IPS-11a (cell line): Measurements from ENCODE around the gene ANKRD35.
A peak's percentile ranks its signal among the peaks of the same experiment; 100 is the strongest.
"Not testable (repeated sequence)": the region's sequence is repeated elsewhere in the genome, so short reads cannot be mapped to it uniquely, and the experiment has no call there.

Experiments
- H3K4me3 ChIP-seq: one replicate; pipeline ENCODE4 v1.5.1; 2013; ENCODE audit warnings: low read depth, low read length, control low read depth

The ANKRD35 gene

DNA sequence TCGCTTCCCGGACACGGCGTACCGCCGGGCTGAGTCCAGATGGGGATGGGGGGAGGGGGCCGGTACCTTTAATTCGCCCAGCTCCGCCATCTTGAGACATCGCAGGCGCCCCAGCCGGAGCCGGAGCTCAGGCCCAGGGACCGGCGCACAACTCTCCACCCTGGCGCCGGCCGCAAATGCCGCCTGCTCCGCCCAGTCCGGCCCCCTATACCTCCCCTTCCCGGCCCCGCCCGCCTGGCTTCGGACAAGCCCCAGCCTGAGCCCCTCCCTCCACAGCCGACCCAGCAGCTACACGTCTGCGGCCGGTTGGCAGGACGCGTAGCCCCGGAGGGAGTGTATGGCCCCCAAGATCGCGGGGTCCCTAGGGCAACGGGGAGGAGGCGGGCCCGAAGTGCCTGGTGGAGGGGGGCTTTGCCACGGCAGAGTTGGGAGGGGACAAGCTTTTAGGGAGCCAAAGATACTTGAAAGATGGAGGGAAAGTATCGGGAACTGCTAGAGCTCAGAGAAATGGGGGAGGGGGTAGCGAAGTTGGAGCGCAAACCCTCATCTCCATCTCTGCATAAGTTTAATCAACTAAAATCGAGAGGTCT is 26.7 kb downstream of the ANKRD35 start, which contains the start of gene PIAS3:
Gene PIAS3, minus strand, starts transcription at position 181 of the 590 bp plus-strand sequence. Its CDS starts 91 bp downstream, at position 90.
- H3K4me3 ChIP-seq: peak within 1 kb of the TSS; percentile 89

DNA sequence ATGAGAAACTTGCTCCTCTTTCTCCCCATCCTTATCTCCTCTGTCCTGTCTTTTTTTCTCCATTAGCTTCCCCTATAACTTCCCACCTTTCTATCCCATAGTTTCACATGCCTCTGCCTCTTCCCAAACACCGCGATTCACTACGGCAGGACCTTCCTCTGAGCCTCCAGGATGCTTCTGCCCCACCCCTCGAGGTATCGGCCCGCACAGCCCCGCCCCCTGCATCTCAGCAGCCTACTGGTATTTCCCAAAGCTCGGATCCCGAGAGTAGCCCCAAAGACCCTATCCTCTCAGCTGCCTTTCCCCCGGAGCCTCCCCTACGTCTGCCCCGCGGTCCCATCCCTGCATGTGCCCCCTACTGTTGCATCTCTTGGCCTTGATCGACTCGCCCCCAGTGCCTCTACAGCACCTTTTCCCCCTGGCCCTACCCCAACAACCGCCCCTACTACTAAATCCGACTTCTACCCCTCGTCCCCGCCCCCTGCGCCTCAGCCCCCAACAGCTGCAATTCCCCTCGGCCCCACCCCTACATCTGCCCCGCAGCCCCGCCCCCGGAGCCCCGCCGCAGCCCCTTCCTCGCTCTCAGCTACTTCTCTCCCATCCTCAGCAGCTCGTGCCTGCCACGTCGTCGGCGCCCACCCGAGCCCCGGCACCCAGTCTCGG is 27.3 kb downstream of the ANKRD35 start:
- peak overlapping the region; percentile 89 for H3K4me3 ChIP-seq

DNA sequence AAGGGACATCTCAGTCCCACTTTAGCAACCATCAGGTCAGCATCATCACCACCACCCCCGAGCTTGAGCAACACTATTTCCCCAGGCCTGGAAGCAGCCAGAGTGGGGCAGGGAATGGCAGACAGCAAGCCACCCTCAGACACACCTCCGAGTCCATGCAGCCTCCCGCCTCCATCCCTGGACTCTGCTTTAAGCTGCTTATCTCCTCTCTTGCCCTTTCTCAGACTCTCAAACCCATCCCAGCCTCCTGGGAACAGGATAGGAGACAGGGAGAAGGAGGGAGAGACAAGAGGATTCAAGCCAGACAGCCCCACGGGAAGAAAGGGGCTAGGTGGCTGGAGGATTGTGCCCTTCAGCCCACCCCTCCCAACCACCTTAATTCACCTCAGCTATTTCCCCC is 28.5 kb downstream of the ANKRD35 start:
- H3K4me3 ChIP-seq: no peak overlapping the region

DNA sequence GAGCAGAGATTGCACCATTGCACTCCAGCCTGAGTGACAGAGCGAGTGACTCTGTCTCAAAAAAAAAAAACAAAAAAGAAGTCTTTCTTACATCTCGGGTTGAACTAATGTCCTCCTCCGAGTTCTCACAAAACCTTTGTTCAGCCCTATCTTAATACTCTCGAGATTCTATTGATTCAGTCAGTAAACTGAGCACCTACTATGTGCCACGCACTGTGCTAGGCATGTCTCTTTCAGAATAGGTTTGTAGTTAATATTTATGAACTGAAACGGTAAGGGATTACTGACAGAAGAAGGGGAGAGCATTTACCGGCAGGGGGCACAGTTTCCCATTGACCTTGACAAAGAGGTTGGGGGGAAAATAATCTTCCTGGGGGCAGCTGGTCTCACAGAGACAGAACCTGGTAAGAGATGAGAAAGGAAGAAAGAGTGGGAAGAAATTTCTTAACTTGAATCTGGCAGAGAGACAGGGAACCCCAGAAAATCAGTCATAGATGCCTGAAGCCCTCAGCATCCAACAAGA is 30.2 kb downstream of the ANKRD35 start:
- H3K4me3 ChIP-seq: no peak overlapping the region

DNA sequence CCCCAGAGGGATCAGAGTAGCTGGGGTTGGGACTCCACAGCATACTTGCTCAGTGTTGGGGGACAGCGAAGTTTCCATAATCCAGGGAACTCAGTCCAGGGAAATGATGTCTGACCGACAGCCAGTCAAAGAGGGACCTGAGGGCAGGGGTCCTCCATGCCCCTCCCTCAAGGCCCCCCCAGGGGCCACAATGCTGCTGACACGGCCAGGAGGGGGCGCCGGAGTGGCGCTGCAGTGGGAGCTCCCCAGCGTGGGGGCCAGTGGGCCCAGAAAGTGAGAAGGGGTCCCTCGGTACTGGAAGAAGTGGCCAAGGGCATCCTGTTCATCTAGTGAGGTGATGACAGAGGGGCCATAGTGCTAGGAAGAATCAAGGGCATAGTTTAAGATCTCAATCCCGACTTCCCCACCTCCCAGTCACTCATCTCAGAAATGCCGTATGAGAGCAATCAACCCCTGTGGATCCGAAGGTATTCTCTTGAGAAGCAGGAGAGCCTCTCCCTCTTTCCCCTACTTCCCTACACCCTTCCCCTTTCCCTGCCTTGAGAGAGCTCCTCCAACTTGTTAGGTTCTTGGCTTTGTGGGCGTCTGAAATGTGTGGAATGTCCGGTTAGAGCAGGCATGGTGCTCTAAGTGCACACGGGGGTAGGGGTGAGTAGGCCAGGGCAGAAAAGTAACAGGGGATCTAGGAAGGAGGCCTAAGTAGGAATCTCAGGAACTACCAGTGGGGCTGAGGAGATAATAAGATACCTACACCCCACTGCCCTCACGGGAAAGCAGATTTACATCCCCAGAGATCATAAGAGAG is 36.1 kb downstream of the ANKRD35 start:
- H3K4me3 ChIP-seq: no peak overlapping the region

DNA sequence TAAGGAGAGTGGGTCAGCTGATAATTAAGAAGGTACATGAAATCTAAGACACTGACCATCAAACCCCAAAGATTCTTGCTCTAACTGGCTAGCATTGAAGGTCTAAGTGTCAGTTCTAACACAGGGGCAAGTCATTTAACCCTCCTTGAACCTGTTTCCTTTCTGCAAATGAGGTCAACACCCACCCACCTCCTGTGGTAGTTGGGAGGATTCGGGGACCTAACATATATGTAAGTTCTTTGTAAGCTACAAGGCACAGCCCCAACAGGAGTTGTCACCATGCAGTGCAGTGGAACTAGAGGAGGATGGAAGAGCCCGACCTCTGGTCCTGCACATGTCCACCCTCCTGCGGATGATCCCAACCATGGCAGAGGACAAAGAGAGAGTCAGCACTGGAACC is 37.8 kb downstream of the ANKRD35 start:
- H3K4me3 ChIP-seq: no peak overlapping the region

DNA sequence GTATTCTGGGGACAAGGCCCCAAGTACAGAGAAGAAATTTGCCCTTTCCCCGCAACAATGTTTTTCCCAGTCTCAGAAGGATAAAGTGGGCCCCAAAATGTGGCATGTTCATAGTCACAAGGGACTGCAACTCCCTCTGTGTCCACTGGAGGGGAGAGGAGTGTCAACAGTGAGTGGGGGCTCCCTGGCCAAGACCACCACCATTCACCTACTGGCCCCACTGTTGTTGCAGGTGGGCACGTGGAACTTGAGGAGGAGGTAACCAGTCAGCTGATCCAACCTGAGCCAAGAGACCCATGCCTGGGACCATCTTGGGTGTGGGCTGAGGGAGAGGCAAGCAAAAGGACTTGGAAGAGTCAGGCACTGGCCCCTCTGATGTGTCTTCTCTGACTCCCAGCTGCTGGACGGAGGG is 39.5 kb downstream of the ANKRD35 start:
- H3K4me3 ChIP-seq: peak overlapping the region; percentile 47

DNA sequence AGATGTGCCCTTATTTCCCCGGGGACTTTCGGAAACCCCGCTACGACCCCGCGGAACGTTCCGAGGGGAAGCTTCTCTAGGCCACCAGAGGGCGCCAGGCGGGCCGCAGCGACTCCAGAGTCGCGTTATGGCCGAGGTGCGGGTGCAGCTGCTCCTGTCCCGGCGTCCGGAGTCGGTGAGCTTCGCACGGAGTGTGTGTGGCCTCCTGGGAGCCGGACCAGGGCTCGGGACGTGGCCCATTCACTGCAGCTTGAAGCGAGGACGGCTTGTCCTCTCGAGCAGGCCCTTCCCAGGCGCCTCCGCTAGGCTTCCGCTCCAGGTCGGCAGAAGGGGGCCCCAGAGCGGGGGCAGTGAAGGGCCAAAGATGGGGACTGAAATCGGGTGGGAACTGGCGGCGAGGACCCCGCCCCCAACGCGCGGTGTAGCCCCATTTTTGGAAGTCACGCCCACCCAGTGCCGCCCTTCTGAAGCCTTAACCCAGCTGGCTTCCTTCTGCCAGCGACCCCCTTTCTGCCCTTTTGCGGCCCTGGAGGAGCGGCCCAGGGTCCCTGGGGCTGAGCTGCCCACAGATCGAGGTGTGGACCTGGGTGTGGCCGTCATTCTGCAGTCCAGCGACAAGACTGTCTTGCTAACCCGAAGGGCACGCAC is 40.0 kb downstream of the ANKRD35 start, which contains the start of gene NUDT17:
Gene NUDT17, plus strand, starts transcription at position 117 of the 648 bp plus-strand sequence. Its CDS starts 11 bp downstream, at position 128.
- H3K4me3 ChIP-seq: peak within 1 kb of the TSS; percentile 47

DNA sequence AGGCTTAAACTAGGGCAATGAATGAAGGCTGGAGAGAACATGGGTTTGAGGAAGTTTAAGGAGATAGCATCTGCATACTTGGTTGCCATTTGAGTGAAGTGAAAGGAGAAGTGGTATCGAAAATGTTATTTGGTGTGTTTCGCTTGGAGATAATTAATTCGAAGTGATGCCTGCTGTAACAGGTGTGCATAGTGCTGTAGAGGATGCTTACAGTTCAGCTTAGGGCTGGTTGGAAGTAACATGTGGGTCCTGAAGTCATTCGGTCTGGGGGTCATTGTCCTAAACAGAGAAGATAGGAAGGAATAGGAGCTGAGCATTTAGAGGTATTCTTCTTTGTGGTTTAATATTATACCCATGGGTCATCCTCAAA is 40.5 kb downstream of the ANKRD35 start:
- peak overlapping the region; percentile 47 for H3K4me3 ChIP-seq

DNA sequence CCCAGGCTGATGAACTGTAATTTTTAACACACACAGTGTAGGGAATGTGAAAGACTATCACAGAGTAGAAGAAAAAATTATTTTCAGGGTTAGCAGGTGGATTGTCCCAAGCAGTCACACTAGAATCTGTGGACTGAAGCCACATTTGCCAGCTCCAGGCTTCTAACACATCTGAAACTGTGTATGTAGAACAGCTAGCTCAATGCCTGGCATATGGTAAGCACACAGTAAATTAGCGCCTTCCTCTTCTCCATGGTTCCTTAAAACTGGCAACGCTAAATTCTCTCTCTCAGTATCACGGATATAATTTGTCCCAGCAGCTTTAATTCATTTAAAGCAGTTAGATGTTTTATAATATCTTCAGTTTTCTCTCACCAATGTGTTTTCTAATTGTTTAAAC is 42.6 kb downstream of the ANKRD35 start:
- no peak overlapping the region for H3K4me3 ChIP-seq

DNA sequence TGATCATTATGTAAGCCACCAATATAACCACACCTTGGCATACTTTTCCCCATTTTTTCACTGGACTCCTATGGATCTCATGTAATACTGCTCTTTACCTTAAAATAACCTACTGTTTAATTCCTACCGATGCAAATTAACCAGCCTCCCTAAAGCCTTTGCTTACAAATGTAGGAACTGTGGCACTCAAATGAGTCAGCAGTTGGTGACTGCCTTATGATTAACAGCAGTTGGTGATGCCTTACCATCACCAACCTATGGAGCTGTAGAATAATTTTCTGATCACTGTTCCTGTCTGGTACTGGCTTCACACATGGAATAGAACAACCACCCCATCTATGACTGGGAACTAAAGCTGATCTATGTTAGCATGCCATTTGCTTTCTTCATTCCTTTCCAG is 48.0 kb downstream of the ANKRD35 start:
- no peak overlapping the region for H3K4me3 ChIP-seq

DNA sequence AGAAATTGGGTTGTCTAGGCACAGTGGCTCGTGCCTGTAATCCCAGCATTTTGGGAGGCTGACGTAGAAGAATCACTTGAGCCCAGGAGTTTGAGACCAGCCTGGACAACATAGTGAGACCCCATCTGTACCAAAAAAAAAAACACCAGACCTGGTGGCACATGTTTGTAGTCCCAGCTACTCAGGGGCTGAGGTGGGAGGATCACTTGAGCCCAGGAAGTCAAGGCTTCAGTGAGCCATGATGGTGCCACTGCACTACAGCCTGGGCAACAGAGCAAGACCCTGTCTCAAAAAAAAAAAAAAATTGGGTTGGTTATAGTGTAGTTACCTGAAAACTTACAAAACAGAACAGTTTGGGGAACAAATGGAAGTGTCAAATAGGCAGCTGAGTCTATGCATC is 54.9 kb downstream of the ANKRD35 start:
- H3K4me3 ChIP-seq: not testable (repeated sequence)

DNA sequence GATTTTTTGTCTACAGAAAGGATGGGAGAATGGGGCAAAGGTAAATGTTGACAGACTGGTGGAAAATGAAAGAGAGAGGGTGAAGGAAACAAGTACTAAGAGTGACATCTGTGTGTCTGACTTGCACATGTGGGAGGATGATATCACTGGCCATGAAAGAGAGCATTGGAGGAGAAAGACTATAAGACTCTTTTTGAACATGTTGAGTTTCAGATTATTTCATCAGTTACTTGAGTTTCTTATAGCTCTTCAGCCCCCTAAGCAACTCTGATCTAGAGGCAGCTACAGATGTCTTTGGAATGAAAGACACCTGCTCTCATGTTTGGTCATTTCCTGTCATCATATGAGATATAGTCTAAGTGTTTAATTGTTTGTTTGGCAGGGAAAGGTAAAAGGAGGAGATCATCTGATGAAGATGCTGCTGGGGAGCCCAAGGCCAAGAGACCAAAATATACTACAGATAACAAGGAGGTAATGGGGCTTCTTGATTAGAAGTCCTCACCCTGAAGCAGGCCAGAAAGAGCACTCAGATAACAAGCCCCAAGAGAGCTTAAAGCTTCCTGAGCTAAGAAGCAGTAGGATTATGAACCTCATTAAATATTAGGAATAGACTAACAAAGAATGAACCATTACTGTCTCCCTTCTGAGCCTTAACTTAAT is 57.2 kb downstream of the ANKRD35 start:
- no peak overlapping the region for H3K4me3 ChIP-seq

DNA sequence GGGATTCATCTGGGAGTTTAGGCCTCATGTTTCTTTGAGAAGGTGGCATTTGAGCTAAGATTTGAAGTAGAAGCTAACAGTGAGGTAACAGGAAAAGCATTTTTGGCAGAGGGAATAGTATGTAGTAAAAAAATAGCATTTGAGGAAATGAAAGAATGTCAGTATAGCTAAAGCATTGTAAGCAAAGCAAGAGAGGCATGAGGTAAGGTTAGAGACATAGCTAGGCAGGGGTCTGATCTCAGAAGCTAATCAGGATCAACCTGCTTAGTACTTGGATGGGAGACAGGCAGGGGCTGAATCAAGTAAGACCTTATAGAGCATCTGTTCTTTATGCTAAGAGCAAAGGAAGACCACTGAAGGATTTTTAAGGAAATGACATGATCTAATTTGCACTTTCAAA is 57.7 kb downstream of the ANKRD35 start:
- no peak overlapping the region for H3K4me3 ChIP-seq

DNA sequence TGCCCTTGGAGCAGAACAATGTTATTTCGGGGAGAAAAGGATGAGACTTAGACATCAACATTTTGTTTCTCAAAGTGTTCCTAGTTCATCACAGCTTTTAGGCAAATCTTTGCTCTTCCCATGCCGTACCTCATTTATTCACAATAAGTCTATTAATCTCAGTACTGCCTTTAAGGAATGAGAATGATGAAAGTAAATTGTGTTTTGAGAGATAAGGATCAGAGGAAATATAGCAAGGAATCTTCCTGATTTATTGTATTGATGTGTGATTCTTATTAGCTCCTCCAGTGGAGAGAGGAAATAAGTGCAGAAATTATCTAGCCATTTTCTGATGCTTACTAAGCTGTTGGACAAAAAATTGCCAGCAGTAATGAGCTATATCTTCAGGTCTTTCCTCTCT is 59.6 kb downstream of the ANKRD35 start:
- H3K4me3 ChIP-seq: no peak overlapping the region

DNA sequence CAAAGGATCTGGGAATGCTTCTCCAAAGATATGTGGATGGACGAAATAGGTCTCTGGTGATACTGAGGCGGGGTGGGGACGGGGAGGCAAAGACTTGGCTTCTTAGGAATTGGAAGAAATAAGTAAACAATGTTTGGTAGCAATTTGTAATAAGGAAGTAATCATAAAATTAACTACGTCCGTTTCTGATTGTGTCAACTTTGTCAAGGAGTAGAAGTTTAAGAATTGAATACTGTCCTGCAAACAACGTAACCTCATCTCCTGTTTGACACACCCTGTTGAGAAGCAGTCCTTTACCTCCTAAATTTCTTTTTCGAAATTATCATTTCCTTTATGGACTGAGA is 61.2 kb downstream of the ANKRD35 start:
- H3K4me3 ChIP-seq: peak overlapping the region; percentile 98

DNA sequence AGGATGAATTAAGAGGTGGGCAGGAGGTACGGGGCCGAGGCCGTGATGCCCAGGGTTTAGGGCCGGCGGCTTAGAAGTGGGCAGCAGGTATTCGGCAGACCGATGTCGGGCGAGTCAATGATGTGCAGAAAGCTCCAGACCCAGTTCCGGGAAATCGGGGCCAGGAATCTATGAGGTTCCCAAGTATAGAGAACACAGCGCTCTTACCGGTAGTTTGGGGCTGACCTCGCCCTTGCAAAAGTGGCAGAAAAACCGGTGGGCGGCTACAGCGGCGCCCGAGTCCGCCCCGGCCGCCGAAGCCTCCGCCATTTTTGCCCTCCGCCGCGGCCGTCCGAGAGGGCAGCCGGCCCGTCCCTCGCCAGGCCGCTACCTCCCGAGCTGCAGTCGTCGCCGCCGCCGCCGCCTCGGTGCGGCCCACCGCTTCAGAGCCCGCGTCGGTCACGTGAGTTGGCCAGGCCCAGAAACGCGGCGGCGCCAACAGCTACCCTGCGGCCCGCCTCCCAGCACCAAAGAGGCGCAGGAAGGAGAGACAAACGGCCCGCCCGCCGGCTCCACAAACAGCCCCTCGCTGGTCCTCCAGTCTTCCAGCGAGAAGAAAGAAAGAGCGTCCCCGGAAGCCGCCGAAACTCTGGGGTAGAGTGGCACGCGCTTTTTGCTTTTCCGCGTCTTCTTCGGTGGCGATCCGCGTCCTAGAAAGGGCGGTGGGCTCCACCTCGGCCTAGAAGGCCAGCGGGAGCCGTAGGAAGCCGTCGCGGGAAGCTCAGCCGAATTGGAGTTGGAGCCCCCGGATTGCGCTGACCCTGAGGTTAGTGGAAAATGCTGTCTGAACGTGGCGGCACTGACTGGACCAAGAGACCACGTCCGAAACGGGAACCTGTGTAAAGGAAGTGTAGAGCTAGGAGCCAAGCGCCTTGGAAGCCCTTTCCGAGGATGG is 61.8 kb downstream of the ANKRD35 start, which contains the start of the genes POLR3C and RNF115:
Gene POLR3C, plus strand, starts transcription at position 636 of the 934 bp plus-strand sequence. CDS start 1,577 bp downstream, outside the sequence.
Gene RNF115, minus strand, starts transcription at position 531 of the 934 bp plus-strand sequence. Its CDS starts 222 bp downstream, at position 309.
- peak within 1 kb of the TSS; percentile 98 for H3K4me3 ChIP-seq

DNA sequence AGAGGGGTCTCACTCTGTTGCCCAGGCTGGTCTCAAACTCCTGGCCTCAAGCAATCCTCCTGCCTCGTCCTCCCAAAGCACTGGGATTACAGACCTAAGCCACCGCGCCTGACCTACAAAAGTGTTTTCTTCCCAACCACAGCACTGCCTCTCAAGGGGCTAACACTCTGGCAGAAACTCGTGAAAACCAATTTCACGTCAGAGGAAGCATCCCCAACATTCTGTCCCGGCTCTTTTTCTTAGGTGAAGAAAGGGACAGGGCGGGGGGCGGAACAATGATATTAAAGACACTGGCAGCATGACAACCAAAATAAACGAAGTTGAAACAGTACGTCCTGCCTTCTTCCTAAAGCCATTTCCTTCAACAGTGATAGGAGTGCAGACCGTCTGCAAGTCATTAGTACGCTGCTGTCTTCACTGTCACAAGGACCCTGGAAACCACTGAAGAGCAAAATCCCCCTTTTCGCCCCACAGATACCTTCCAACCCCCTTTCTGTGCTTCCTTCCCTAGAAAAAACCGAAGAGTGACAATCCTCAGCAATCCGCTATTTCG is 62.8 kb downstream of the ANKRD35 start:
- H3K4me3 ChIP-seq: not testable (repeated sequence)

DNA sequence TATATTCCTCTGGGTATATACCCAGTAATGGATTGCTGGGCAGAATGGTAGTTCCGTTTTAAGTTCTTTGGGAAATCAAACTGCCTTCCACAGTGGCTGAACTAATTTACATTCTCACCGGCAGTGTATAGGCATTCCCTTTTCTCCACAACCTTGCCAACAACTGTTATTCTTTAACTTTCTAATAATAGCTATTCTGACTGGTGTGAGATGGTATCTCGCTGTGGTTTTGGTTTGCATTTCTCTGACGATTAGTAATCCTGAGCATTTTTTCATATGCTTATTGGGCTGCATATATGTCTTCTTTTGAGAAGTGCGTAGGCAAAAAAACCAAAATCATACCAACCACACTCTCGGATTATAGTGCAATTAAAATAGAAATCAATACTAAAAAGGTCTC is 67.6 kb downstream of the ANKRD35 start:
- not testable (repeated sequence) for H3K4me3 ChIP-seq
